SK-N-SH (cell line): ENCODE measurements around the gene LNP1. TPM values are rescaled to one million over a fixed set of nuclear protein-coding genes. Genes with fewer than 3 reads are reported as not detected.

Experiments used
- CTCF ChIA-PET: fragments of 300-600, 350-600 bp; formaldehyde crosslinking; extraction: SDS; loops from one replicate; lab custom pipeline; 2021; lab: Yijun Ruan, JAX
- POLR2A ChIA-PET: fragments of 350-600 bp; sonication (Branson Sonifier 250); formaldehyde crosslinking; extraction: SDS; loops from one replicate; lab custom pipeline; 2020; ENCODE audit warnings: antibody characterized with exemption, inconsistent platforms; lab: Yijun Ruan, JAX
- DNase-seq: peaks from one replicate; pipeline ENCODE4 v3.0.0; 2012
- H2AFZ ChIP-seq: fragments of 200-600 bp; sonication (generic); 2 replicates; pipeline ENCODE4 v1.8.1; 2016; ENCODE audit warnings: antibody characterized with exemption, mild to moderate bottlenecking, low read depth
- H3F3A ChIP-seq: fragments of 200-600 bp; sonication (generic); replicated peaks from 2 replicates; pipeline ENCODE3; 2016; ENCODE audit warnings: antibody characterized with exemption, mild to moderate bottlenecking; ENCODE audit not compliant: insufficient read depth
- H3K27ac ChIP-seq, 2 experiments: fragments of 200-500 bp in 1 of 2; fragments of 200-600 bp in 1 of 2; sonication (Bioruptor generic) in 1 of 2; sonication (generic), shearing (Covaris generic) in 1 of 2; 2 replicates each; pipeline versions ENCODE4 v1.5.1 to v1.6.1; 2014 to 2016; ENCODE audit warnings: low read depth in 2 of 2, inconsistent platforms in 1 of 2, low read length in 1 of 2, mild to moderate bottlenecking in 1 of 2, mixed read lengths in 1 of 2
- H3K27me3 ChIP-seq: fragments of 200-600 bp; sonication (generic), shearing (Covaris generic); 2 replicates; pipeline ENCODE4 v1.6.1; 2016; ENCODE audit warnings: mixed run types; ENCODE audit not compliant: insufficient read depth
- H3K36me3 ChIP-seq, 2 experiments: fragments of 200-500 bp in 1 of 2; fragments of 200-600 bp in 1 of 2; sonication (Bioruptor generic) in 1 of 2; sonication (generic) in 1 of 2; replicated peaks in 1 of 2; 2 replicates each; pipeline versions ENCODE3 to v1.5.1; 2014 to 2016; ENCODE audit warnings: low read length in 1 of 2, mild to moderate bottlenecking in 1 of 2; ENCODE audit not compliant: insufficient read depth in 2 of 2, control insufficient read depth in 1 of 2
- H3K4me1 ChIP-seq, 2 experiments: fragments of 200-500 bp in 1 of 2; fragments of 200-600 bp in 1 of 2; sonication (Bioruptor generic) in 1 of 2; sonication (generic), shearing (Covaris generic) in 1 of 2; 2 replicates each; pipeline versions ENCODE4 v1.5.1 to v1.6.1; 2014 to 2016; ENCODE audit warnings: low read depth in 1 of 2, low read length in 1 of 2, mixed run types in 1 of 2; ENCODE audit not compliant: insufficient read depth in 2 of 2, control insufficient read depth in 1 of 2
- H3K4me2 ChIP-seq: fragments of 200-600 bp; sonication (generic), shearing (Covaris generic); 2 replicates; pipeline ENCODE4 v1.6.1; 2017; ENCODE audit warnings: mixed run types
- H3K4me3 ChIP-seq, 2 experiments: fragments of 200-500 bp in 1 of 2; fragments of 200-600 bp in 1 of 2; sonication (Bioruptor generic) in 1 of 2; sonication (generic), shearing (Covaris generic) in 1 of 2; 2 replicates each; pipeline versions ENCODE4 v1.5.1 to v1.8.1; 2014 to 2016; ENCODE audit warnings: low read depth in 2 of 2, inconsistent platforms in 1 of 2, low read length in 1 of 2, mild to moderate bottlenecking in 1 of 2, mixed read lengths in 1 of 2, moderate library complexity in 1 of 2
- H3K79me2 ChIP-seq: fragments of 200-600 bp; sonication (generic); 2 replicates; pipeline ENCODE4 v1.8.1; 2017; ENCODE audit warnings: mild to moderate bottlenecking; ENCODE audit not compliant: insufficient read depth
- H3K9ac ChIP-seq: fragments of 200-600 bp; sonication (generic); 2 replicates; pipeline ENCODE4 v1.6.1; 2017; ENCODE audit warnings: mixed run types
- H3K9me2 ChIP-seq: fragments of 200-600 bp; sonication (generic); 2 replicates; pipeline ENCODE4 v1.6.1; 2017; ENCODE audit warnings: mixed run types
- H3K9me3 ChIP-seq: fragments of 200-600 bp; sonication (generic); 2 replicates; pipeline ENCODE4 v1.6.1; 2017; ENCODE audit warnings: mixed run types, mild to moderate bottlenecking, moderate library complexity
- H4K20me1 ChIP-seq: fragments of 200-600 bp; sonication (generic); 2 replicates; pipeline ENCODE4 v1.6.1; 2017; ENCODE audit warnings: mild to moderate bottlenecking, mixed run types; ENCODE audit not compliant: insufficient read depth
- CTCF ChIP-seq: fragments of 200-600 bp; sonication (generic); IDR thresholded peaks from 2 replicates; pipeline ENCODE4 v1.6.1; 2017; ENCODE audit warnings: antibody characterized with exemption, mild to moderate bottlenecking, moderate library complexity
- EP300 ChIP-seq, 2 experiments: IDR thresholded peaks; 2 replicates each; pipeline versions ENCODE4 v1.4.0 to v1.6.1; 2012; ENCODE audit warnings: borderline replicate concordance in 1 of 2, low read depth in 1 of 2, low read length in 1 of 2
- FOSL2 ChIP-seq: IDR thresholded peaks from 2 replicates; pipeline ENCODE4 v1.4.0; 2012; ENCODE audit warnings: low read depth, mild to moderate bottlenecking, moderate library complexity, borderline replicate concordance
- IRF3 ChIP-seq: fragments of 150-350 bp; IDR thresholded peaks from 2 replicates; pipeline ENCODE4 v1.6.1; 2016; ENCODE audit warnings: mild to moderate bottlenecking, low read depth, low read length
- JUND ChIP-seq: IDR thresholded peaks from 2 replicates; pipeline ENCODE4 v1.4.0; 2012
- MAX ChIP-seq: IDR thresholded peaks from 2 replicates; pipeline ENCODE4 v1.4.0; 2012; ENCODE audit warnings: low read depth
- MXI1 ChIP-seq: IDR thresholded peaks from 2 replicates; pipeline ENCODE4 v1.6.1; 2012; ENCODE audit warnings: mild to moderate bottlenecking, low read depth, low read length, improper control_type of control experiment
- NRF1 ChIP-seq: IDR thresholded peaks from 2 replicates; pipeline ENCODE4 v1.6.1; 2012; ENCODE audit warnings: low read depth, mild to moderate bottlenecking, low read length
- POLR2AphosphoS5 ChIP-seq: IDR thresholded peaks from 2 replicates; pipeline ENCODE4 v1.6.1; 2012; ENCODE audit warnings: low read depth, low read length
- RAD21 ChIP-seq: IDR thresholded peaks from 2 replicates; pipeline ENCODE4 v1.6.1; 2012; ENCODE audit warnings: mild to moderate bottlenecking, low read length
- RFX5 ChIP-seq: IDR thresholded peaks from 2 replicates; pipeline ENCODE4 v1.6.1; 2012; ENCODE audit warnings: mild to moderate bottlenecking, improper control_type of control experiment, low read length
- SIN3A ChIP-seq: IDR thresholded peaks from 2 replicates; pipeline ENCODE4 v1.6.1; 2012; ENCODE audit warnings: low read depth, mild to moderate bottlenecking, low read length, moderate library complexity, borderline replicate concordance
- SMC3 ChIP-seq: IDR thresholded peaks from 2 replicates; pipeline ENCODE4 v1.6.1; 2012; ENCODE audit warnings: low read depth, low read length, improper control_type of control experiment
- TCF12 ChIP-seq: IDR thresholded peaks from 2 replicates; pipeline ENCODE4 v1.4.0; 2012
- TEAD4 ChIP-seq: IDR thresholded peaks from 2 replicates; pipeline ENCODE4 v1.4.0; 2012; ENCODE audit warnings: mild to moderate bottlenecking, borderline replicate concordance; ENCODE audit not compliant: insufficient read depth
- USF1 ChIP-seq: IDR thresholded peaks from 2 replicates; pipeline ENCODE4 v1.4.0; 2012; ENCODE audit warnings: low read depth, borderline replicate concordance
- USF2 ChIP-seq: fragments of 150-350 bp; IDR thresholded peaks from 2 replicates; pipeline ENCODE4 v1.6.1; 2017; ENCODE audit warnings: antibody characterized with exemption, low read length, low read depth, borderline replicate concordance
- YY1 ChIP-seq: IDR thresholded peaks from 2 replicates; pipeline ENCODE4 v1.4.0; 2012; ENCODE audit warnings: low read depth, mild to moderate bottlenecking
- ZBTB33 ChIP-seq: IDR thresholded peaks from 2 replicates; pipeline ENCODE4 v1.4.0; 2012; ENCODE audit warnings: low read depth, borderline replicate concordance
- WGBS: methylation state at CpG from one replicate; pipeline ENCODE4 v1.1.6; 2017; ENCODE audit warnings: low lambda C conversion rate; 5-methylcytosine and 5-hydroxymethylcytosine counted together
- polyA plus RNA-seq, 3 experiments: library from polyadenylated mRNA; depleted of rRNA; stranded (reverse); fragments of >200 nt; gene quantifications; 2 replicates each; pipeline ENCODE4 v1.2.3, GENCODE V29; 2012

Gene LNP1
- polyA plus RNA-seq, 1 of the 3 experiments (the other 2 are of a cell fraction), result 2.3 TPM

- H3K9ac ChIP-seq, result no peak overlapping the region
- no peak overlapping the region for H3K27ac ChIP-seq
- H3K9me2 ChIP-seq, result no peaks in the 10 kb centered on the region
- H3K4me1 ChIP-seq, result no peaks in the 10 kb centered on the region
- CTCF ChIA-PET, result interaction anchor here (1.4 kb wide), 2 partner anchors 10 kb away, joined by 3 to 4 read pairs; no protein-coding TSS in a partner anchor
- DNase-seq, result no peak
- H2AFZ ChIP-seq, result no peak overlapping the region
- no peaks in the 10 kb centered on the region for H3K9me3 ChIP-seq
- H3K79me2 ChIP-seq, result peaks cover 11% of the 10 kb centered on the region; the same call in 1 of the 2 replicates
- no peak overlapping the region for H3K4me3 ChIP-seq
- no peaks in the 10 kb centered on the region for H3K27me3 ChIP-seq
- POLR2A ChIA-PET, result no interaction called here
- H3F3A ChIP-seq, result peaks cover 9% of the 10 kb centered on the region
- H3K4me2 ChIP-seq, result no peak overlapping the region
- peaks cover 77 to 81% of the 10 kb centered on the region in 2 experiments for H3K36me3 ChIP-seq
- H4K20me1 ChIP-seq, result no peaks in the 10 kb centered on the region
- TF ChIP-seq POLR2AphosphoS5, result no peak
- no peak for TF ChIP-seq RAD21
- no peak for TF ChIP-seq FOSL2
- no peak for TF ChIP-seq TEAD4
- no peak for TF ChIP-seq IRF3
- TF ChIP-seq SMC3, result no peak
These were observed 26.8 kb upstream of the LNP1 start for GRCh38 chr3:100374521-100374920.

- peaks cover 19% of the 10 kb centered on the region; the same call in 1 of the 2 replicates for H3K79me2 ChIP-seq
- H3K9me2 ChIP-seq, result no peaks in the 10 kb centered on the region
- no peak overlapping the region for H3K4me3 ChIP-seq
- ChIA-PET POLR2A (interaction anchor here (0.7 kb wide), 1 partner anchor 12 kb away, joined by 5 read pairs; no protein-coding TSS in a partner anchor), CTCF (no interaction called here)
- no peak overlapping the region for H2AFZ ChIP-seq
- 100% methylated on average over 4 of the region's 4 CpGs for WGBS
- H3K9ac ChIP-seq, result no peak overlapping the region
- H4K20me1 ChIP-seq, result no peaks in the 10 kb centered on the region
- no peaks in the 10 kb centered on the region for H3K4me1 ChIP-seq
- no peaks in the 10 kb centered on the region for H3K27me3 ChIP-seq
- H3K9me3 ChIP-seq, result no peaks in the 10 kb centered on the region
- H3K27ac ChIP-seq, result no peak overlapping the region
- H3F3A ChIP-seq, result peaks cover 9% of the 10 kb centered on the region
- H3K36me3 ChIP-seq, result peaks cover 73 to 83% of the 10 kb centered on the region in 2 experiments
- H3K4me2 ChIP-seq, result no peak overlapping the region
- no peak for DNase-seq
- TF ChIP-seq POLR2AphosphoS5 (no peak), CTCF (no peak), NRF1 (no peak), MXI1 (no peak), YY1 (no peak), MAX (no peak), IRF3 (no peak), JUND (no peak), TCF12 (no peak), USF2 (no peak), SIN3A (no peak), RFX5 (no peak), ZBTB33 (no peak), EP300 (IDR thresholded peaks at IDR 0.05; ENCODE audit: borderline replicate concordance in 1 of 2, low read depth in 1 of 2, low read length in 1 of 2) (no peak), USF1 (no peak)
These were observed 25.0 kb upstream of the LNP1 start for GRCh38 chr3:100376301-100376700.
